Left renal cortex interstitium (tissue), 4 donors: ENCODE results near the gene MCEMP1. TPM values are rescaled to one million over a fixed set of nuclear protein-coding genes. Genes with fewer than 3 reads are reported as not detected.
A peak's percentile ranks its signal among the peaks of the same experiment; 100 is the strongest.

ENCODE experiments used
- DNase-seq, 4 donors: peaks; one replicate each; pipeline ENCODE4 v3.0.0-alpha.2; 2013; ENCODE audit warnings: low read depth in 4 of 4, low spot score in 2 of 4, missing footprints in 1 of 4
- polyA plus RNA-seq, 4 donors: library from polyadenylated mRNA; unstranded; fragments of 120-200 nt; gene quantifications; one replicate each; pipeline ENCODE4 v1.2.1, GENCODE V29; 2013; ENCODE audit not compliant: insufficient read length in 4 of 4

The MCEMP1 gene, protein sequence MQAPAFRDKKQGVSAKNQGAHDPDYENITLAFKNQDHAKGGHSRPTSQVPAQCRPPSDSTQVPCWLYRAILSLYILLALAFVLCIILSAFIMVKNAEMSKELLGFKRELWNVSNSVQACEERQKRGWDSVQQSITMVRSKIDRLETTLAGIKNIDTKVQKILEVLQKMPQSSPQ
- under 1 TPM in 2 of 4 donors, not detected in 2; 0.21 to 0.36 TPM for polyA plus RNA-seq

DNA sequence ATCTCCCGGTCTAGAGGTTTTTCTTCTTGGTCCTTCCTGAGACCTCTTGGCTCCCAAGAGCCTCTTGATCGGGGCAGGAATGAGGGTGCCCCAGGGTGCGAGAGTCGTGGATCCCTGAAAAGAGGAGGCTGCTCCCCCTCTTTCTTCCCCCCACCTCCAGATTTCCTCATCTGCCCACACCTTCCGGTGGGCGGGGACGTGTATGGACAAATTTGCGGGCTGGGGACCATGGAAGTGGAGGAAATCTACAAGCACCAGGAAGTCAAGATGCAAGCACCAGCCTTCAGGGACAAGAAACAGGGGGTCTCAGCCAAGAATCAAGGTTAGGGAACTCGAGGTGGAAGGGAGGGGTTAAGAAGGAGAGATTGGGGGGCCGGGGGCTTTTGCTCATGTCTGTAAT lies at the start of gene MCEMP1:
Gene MCEMP1 (plus strand): TSS at position 237 of the 400 bp plus-strand sequence. CDS start 31 bp downstream, at position 268.
- no peak for DNase-seq

DNA sequence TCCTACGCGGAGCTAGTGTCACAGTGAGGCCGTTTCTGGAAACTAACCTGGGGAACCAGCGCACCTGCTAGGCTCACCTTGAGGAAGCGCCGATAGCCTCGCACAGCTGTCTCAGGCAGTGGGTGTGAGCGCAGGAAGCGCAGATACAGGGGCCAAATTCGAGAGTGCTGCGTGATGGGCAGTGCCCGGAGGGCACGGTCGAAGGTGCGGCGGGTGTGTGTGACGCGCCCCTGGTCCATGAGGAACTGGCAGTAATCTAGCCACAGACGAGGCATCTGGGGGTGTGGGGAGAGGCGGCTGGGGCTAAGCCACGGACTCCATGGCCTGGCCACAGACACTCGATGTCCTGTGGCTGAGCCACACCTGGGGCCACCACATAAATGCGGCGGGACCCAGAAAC lies 49.7 kb upstream of the MCEMP1 start:
- DNase-seq = no peak

DNA sequence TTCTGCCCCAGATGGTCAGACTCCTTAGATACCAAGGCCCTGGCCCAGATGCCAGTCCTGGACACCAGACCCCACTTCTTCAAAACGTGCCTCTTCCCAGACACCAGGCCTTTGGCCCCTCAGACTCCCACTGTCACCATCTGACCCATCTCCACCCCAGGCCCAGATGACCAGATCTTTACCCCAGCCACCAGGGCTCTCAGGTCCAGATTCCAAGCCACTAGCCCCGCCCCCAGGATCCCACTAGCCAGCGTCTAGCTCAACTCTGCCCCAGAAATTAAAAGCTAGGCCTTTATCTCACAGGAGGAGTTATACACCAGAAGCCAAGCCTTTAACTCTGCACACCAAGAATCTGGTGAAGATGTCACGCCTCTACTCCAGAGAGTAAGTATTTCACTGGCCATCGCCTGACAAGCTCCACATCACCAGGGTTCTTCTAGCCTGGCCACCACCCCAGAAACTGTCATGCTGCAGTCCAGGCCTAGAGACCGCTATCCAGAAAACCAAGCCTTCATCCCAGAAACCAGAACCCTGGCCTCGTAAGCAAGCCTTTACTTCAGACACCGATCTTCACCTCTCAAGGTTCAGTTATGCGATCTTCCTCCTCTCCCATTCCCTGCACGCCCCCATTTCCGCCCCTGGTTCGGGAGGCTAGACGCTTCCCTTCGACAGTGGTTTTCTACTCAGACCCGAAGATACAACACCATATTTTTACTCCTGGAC lies 48.1 kb upstream of the MCEMP1 start:
- DNase-seq = no peak

DNA sequence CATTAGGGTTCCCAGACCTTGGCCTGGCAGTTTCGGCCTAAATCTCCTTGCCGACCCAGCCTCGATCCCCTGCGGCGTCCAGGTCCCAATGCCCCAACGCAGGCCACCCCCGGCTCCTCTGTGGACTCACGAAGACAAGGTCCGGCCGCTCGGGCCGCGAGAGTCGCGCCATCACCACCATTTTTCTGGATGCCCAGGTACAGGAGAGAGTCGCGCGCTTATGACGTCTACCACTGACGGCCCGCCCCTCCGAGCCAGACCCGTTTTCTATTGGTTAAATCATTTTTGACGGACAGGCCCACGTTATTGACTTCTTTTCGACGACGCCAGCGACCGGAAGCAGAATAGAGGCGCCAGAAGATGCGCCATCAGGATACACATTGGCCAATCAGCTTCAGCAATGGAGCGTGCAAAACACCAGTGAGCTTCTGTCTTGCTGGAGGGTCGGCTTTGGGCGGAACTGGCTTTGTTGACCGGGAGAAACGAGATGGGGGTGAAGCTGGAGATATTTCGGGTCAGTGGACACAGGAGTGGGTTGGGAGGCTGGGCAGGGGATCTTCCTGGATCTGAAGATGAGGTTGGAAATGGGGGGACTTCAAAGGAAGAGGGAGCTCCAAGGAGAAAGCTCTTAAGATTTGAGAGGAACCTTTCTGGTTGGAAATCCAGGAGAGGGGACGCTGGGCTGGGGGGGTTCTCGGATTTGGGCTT lies 47.4 kb upstream of the MCEMP1 start, which contains the start of the genes PET100 and XAB2:
Gene PET100 (plus strand): TSS at position 447 of the 708 bp plus-strand sequence. CDS start 41 bp downstream, at position 488.
Gene XAB2 (minus strand): TSS at position 199 of the 708 bp plus-strand sequence. CDS start 18 bp downstream, at position 181.
- DNase-seq = peak; percentile 97 to 98 (median 98)

DNA sequence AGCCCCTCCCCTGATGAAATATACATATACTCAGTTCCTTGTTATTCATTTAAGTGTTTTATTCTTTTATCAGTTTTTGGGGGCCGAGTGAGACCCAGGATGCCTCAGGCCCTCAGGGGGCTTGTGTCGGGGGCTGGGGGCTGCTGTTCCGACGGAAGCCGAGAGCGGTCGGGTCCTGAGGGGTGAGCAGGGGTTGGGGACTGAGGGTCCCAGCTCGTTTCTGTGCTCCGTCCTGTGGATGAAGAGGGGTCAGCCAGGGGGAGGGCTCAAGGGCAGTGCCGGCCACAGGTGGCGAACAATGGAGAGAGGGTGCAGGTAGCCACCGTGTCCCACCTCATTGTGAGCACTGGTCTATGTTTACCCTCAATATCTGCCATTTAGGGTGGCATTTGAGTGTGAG lies 45.3 kb upstream of the MCEMP1 start:
- no peak for DNase-seq

DNA sequence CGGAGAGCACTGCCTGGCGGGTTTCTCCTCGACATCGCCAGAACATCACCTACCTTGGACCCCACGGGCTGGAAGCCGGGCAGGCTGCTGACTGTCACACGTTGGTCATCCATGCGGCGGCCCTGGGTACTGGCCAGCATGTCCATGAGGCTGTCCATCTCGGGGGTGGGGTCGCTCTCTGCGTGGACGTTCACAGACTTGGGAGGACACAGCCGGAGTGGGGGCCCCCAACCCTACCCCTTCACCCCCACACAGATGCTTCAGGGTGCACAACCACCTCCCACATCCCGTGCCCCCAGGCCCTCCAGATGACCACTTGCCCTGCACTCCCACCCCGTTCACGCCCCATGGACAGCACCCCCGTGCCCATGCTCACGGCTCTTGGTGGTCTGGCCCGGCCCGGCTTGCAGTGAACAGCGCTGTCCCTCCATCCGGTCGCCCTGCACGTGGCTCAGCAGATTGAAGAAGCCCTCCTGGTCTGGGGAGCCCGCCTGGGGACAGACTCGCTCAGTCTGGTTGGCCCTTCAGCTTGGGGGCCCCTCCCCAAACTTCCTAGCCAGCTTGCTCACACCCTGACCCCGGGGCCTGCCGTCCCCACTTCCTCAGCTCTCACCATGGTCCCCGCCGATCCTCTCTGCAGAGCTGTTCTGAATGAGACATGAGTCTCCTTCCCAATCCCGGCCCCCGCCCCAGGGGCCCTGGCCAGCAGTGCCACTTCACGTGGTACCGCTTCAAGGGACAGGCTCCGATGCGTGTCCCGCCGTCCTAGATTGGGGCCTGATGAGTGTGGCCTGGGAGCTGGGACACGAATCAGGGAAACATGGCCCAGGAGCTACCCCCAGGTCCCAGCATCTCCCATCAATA lies 44.3 kb upstream of the MCEMP1 start:
- no peak for DNase-seq

DNA sequence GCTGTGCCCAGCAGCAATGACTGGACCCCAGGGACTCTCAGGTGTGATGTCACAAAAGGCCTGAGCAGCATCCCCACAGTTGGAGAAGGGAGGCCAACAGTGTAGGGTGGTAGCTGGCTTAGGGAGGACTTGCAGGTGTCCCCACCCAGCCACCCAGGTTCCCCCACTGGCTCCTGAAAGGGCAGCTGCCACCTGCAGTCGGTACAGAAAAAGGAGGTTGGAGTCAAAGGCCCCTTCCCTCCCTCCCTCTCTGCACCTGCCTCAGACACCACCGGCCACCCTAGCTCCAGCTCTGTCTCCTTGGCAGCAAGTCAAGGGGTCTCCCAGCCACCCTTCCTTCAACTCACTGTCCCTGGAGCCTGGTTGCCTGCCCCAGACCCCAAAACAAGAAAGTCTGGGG lies 43.2 kb upstream of the MCEMP1 start, which contains the start of gene PCP2:
Gene PCP2 (minus strand): TSS at position 22 of the 400 bp plus-strand sequence. CDS start 262 bp downstream, outside the sequence.
- DNase-seq = no peak

DNA sequence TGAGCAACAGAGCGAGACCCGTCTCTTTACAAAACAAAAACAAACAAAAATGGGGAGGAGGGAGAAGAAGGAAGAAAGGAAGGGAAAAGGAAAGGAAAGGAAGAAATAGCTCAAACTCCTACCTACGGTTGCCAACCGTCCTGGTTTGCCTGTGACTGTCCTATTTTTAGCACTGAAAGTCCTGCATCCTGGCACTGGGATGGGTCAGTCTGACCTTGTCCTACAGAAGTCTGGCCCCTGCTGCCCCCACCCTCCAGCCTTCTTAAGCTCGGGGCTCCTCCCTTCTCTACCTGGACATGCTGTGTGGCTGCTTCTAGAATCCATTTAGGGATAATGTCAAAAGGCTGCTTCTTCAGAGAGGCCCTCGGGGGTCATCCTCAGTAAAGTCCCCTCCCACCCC lies 41.2 kb upstream of the MCEMP1 start:
- no peak for DNase-seq

DNA sequence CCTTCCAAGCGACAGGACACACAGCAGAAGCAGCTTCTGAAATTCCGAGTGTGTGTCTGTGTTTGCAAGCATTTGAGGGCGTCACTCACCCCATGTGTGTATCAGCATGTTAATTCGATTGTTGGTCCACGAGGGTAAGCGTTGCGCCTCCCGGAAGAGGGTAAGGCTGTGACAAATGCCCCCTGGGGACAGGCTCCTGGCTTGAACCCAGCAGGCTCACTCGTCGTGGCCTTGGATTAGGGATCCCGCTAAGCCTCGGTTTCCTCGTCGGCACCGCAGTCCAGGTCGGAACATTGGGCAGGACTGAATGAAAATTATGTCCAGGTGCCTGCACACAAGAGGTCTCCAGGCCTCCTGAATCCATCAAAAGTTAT lies 40.6 kb upstream of the MCEMP1 start:
- DNase-seq = no peak

DNA sequence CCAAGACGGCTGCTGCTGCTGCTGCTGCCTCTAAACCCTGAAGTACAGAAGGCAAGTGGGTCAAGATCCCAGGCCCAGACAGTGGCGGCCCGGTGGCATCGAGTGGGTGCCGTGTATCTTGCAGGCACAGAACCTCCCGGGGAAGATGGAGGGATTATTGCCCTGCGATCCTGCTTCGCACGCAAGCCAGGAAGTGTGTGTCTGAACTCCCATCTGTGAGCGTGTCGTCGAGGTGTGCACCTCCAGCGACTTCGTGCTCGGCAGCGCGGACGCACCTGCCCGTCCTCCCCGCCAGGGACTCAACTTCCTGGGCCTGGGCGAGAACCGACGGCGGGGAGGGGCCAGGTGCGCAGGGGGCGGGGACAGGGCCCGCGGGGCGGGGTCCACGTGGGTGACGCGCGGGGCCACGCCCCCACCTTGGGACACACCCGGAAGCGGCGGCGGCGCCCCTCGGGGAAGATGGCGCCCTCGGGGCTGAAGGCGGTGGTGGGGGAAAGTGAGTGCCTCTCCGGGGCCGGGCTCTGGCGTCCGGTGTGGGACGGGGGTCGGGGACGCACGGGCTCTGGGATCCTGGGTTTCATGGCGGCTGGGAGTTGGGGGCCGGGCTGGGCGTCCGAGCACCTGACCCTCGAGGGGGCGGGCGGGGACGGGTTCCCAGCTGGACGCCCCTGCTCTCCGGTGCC lies 40.1 kb upstream of the MCEMP1 start, which contains the start of gene STXBP2:
Gene STXBP2 (plus strand): TSS at position 420 of the 683 bp plus-strand sequence. CDS start 40 bp downstream, at position 460.
- DNase-seq = peak in 1 of 4 donors; percentile 37

DNA sequence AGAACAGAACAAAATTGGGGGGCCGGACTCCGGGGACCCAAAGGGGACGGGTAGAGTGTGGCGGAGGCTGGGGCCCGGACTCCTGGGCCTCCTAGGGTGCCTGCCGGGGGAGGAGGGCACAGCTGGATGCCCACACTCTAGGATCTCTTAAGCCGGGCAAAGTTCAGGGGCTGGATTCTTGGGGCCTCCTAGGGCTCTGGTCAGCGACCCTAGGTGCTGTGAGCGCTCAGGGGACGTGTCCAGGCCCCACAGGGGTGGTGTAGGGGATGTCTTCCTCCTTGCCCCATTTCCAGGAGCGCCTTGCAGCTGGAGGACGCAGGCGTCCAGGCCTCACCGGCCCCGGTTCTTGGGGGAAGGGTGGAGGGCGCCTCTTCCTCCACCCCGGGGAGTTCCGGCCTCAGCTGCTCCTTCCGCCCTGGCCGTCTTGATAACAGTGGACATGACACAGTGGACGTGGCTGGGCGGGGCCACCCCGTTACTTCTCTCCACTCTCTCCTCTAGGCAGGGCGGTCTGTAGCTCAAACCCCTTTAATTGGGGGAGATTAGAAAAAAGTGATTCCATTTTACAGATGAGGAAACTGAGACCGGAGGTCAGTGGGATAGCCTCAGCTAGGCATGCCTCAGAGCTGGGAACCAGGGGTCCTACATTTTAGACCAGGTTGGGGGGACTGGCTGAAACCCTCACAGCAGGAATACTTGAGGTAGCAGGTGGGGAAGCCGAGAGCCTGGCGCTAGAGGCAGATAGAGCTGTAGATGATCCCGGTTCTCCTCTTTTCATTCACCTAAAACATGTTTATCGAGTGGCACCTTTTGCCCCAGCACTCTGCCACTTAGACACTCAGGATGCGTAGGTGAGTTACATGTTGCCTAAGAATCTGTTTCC lies 39.3 kb upstream of the MCEMP1 start:
- DNase-seq = no peak

DNA sequence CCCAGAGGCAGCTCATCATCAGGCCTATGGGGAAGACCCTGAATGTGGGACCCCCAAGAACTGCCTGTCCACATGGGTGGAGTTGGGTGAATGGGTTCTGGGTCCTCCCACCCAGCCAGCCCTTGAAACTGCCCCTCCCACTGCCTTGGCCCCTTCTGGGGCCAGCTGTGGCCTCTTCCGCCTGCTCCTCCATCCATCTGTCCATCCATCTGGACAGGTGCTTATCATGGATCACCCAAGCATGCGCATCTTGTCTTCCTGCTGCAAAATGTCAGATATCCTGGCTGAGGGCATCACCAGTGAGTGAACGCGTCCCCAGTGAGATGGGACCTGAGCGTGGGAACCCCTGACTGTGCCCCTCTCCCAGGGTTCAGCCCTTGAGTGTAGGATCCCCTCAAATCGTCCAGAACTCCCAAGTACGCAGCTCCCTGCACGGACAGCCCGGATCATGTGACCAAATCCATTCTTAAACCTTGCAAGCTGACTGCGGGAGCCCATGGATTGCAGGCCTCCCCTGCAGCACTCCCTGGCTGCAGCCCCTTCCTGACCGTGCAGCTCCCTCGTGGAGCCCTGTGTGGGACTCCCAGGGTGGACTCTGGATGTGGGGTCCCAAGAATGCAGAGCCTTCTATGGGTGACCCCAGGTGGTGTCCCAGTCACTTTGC lies 38.0 kb upstream of the MCEMP1 start:
- no peak for DNase-seq

DNA sequence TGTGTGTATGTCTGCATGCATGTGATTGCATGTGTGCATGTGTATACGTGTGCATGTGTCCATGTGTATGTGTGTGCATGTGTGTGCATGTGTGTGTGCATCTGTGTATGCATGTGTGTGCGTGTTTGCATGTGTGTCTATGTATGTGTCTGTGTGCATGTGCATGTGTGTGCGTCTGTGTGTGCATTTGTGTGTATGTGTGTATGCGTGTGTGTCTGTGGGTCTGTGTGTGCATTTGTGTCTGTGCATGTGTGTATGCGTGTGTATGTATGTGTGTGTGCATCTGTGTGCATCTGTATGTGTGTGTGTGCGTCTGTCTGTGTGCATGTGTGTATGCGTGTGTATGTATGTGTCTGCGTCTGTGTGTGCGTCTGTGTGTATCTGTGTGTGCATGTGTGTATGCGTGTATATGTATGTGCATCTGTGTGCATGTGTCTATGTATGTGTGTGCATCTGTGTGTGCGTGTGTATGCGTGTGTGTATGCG lies 37.0 kb upstream of the MCEMP1 start:
- no peak for DNase-seq

DNA sequence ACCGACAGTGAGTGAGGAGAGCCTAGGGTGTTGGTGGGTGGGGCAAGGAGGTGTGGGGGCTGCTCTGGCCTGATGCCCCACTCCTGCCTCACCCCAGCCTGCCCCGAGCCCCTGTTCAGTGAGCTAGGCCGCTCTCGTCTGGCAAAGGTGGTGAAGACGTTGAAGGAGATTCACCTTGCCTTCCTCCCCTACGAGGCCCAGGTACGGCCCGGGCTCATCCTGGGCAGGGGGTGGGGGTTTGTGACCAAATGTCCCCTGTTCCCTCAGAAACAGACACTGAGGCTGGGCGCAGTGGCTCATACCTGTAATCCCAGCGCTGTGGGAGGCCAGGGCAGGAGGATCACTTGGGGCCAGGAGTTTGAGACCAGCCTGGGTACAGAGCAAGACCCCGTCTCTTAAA lies 36.1 kb upstream of the MCEMP1 start:
- DNase-seq = no peak

DNA sequence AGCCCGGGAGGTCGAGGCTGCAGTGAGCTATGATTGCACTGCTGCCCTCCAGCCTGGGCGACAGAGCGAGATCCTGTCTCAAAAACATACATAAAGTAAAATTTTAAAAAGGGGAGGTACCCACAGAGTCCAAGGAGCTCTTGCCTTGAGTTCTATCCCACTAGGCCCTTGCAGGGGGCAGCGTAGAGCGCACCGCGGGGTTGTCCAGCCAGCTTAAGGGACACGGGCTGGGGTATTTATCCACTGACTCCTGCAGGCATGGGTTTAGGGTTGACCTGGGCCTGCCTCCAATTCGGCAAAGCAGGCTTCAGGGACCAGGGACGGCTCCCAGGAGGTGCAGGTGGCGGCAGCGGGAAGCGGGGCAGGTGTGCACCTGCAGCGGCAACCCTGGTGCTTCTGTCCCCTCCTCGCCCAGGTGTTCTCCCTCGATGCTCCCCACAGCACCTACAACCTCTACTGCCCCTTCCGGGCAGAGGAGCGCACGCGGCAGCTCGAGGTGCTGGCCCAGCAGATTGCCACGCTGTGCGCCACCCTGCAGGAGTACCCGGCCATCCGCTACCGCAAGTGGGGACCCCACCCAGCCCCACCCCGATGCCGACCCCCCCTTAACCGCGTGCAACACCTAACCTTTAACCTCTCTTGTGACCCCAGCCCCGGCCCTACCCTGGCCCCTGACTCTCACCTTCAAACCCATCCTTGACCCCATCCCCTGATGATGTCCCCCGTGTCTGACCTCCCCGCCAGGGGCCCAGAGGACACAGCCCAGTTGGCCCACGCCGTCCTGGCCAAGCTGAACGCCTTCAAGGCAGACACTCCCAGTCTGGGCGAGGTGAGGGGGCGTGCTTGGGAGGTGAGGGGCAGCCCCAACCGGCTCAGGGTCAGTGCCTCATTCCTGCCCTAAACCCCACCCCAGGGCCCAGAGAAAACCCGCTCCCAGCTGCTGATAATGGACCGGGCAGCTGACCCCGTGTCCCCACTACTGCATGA lies 35.3 kb upstream of the MCEMP1 start:
- DNase-seq = no peak

DNA sequence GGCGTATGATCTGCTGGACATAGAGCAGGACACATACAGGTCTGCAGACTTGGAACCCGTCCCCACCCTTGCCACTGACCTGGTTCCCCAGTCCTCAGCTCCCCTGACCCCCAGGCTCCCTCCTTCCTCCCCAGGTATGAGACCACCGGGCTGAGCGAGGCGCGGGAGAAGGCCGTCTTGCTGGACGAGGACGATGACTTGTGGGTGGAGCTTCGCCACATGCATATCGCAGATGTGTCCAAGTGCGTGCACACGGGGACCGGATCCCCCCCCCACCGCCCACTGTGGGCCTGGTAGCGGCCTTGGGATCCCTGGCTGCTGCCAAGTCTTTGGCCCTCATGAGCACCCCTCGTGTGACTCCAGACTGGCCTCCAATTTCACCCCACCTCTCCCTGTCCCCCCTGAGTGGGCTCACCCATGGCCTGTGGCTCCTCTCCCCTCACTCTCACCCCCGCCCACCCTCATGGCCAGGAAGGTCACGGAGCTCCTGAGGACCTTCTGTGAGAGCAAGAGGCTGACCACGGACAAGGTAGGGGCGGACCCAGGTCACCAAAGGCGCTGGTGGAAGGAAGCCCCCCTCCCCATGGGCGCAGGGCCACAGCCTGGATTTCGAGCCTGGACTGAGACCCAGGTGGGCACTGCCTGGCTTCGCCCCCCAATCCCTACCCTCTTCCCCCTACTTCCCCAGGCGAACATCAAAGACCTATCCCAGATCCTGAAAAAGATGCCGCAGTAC lies 34.4 kb upstream of the MCEMP1 start:
- DNase-seq = no peak
